IPS DF 6.9 (cell line): ENCODE measurements around the gene TNP2.

Source experiments
- DNase-seq: peaks from one replicate; pipeline ENCODE4 v3.0.0-alpha.2; 2013; ENCODE audit warnings: low read depth, low spot score
- H3K27ac ChIP-seq: one replicate; pipeline ENCODE4 v1.5.1; 2013; ENCODE audit warnings: low read length, control low read depth
- H3K27me3 ChIP-seq: 2 replicates; pipeline ENCODE4 v1.6.1; 2013; ENCODE audit warnings: mild to moderate bottlenecking, low read length; ENCODE audit not compliant: control insufficient read depth, insufficient read depth
- H3K36me3 ChIP-seq: 2 replicates; pipeline ENCODE4 v1.6.1; 2013; ENCODE audit warnings: low read length; ENCODE audit not compliant: control insufficient read depth, insufficient read depth
- H3K4me1 ChIP-seq: 2 replicates; pipeline ENCODE4 v1.6.1; 2013; ENCODE audit warnings: low read length; ENCODE audit not compliant: control insufficient read depth, insufficient read depth
- H3K4me3 ChIP-seq: 2 replicates; pipeline ENCODE4 v1.5.1; 2013; ENCODE audit warnings: mild to moderate bottlenecking, low read length
- H3K9me3 ChIP-seq: 2 replicates; pipeline ENCODE4 v1.6.1; 2013; ENCODE audit warnings: low read length, inconsistent platforms; ENCODE audit not compliant: control insufficient read depth, insufficient read depth
- WGBS: extraction: QIAGEN DNeasy Blood & Tissue Kit; methylation state at CpG from one replicate; pipeline ENCODE4 v1.1.7; 2013; ENCODE audit warnings: mixed read lengths, missing lambda C conversion rate; ENCODE audit not compliant: insufficient read length, insufficient coverage; 5-methylcytosine and 5-hydroxymethylcytosine counted together

TNP2 gene

GRCh38 chr16:11276143-11276895 is 7.2 kb upstream of the TNP2 start, which contains the start of gene PRM2:
PRM2 (minus strand) TSS chr16:11276480; CDS start chr16:11276370, 110 bp downstream.
- Histone ChIP-seq H3K27me3 (no peaks in the 10 kb centered on the region), H3K36me3 (no peaks in the 10 kb centered on the region), H3K9me3 (no peaks in the 10 kb centered on the region), H3K27ac (no peak within 1 kb of the TSS), H3K4me3 (no peak within 1 kb of the TSS), H3K4me1 (no peaks in the 10 kb centered on the region; the same call in none of the 2 replicates)
- no CpG with 5 or more reads among the region's 26 CpGs for WGBS
- no peak for DNase-seq

GRCh38 chr16:11274964-11275363 is 5.8 kb upstream of the TNP2 start:
- Histone ChIP-seq H3K4me3 (no peak overlapping the region), H3K36me3 (no peaks in the 10 kb centered on the region), H3K4me1 (no peaks in the 10 kb centered on the region; the same call in 1 of the 2 replicates), H3K9me3 (no peaks in the 10 kb centered on the region), H3K27me3 (no peaks in the 10 kb centered on the region), H3K27ac (no peak overlapping the region)
- DNase-seq: no peak
- no CpG with 5 or more reads among the region's 7 CpGs for WGBS

- Histone ChIP-seq H3K9me3 (no peaks in the 10 kb centered on the region), H3K36me3 (no peaks in the 10 kb centered on the region), H3K4me3 (no peak overlapping the region), H3K27me3 (no peaks in the 10 kb centered on the region), H3K27ac (no peak overlapping the region), H3K4me1 (no peaks in the 10 kb centered on the region; the same call in 1 of the 2 replicates)
- no CpG with 5 or more reads among the region's 3 CpGs for WGBS
- DNase-seq: no peak
These were observed 4.7 kb upstream of the TNP2 start for GRCh38 chr16:11273721-11274324.

GRCh38 chr16:11272921-11273720 is 4.0 kb upstream of the TNP2 start, which contains the start of gene PRM3:
PRM3 (minus strand) TSS chr16:11273629; CDS start chr16:11273595, 34 bp downstream.
- WGBS: no CpG with 5 or more reads among the region's 30 CpGs
- no peak for DNase-seq
- no peaks in the 10 kb centered on the region for H3K27me3 ChIP-seq

GRCh38 chr16:11272484-11272883 is 3.4 kb upstream of the TNP2 start:
- H3K9me3 ChIP-seq: no peaks in the 10 kb centered on the region
- WGBS: no CpG with 5 or more reads among the region's 6 CpGs
- H3K4me1 ChIP-seq: no peaks in the 10 kb centered on the region; the same call in 1 of the 2 replicates
- no peaks in the 10 kb centered on the region for H3K27me3 ChIP-seq
- DNase-seq: no peak
- H3K27ac ChIP-seq: no peak overlapping the region
- H3K4me3 ChIP-seq: no peak overlapping the region
- H3K36me3 ChIP-seq: no peaks in the 10 kb centered on the region

More at GRCh38 chr16:11272921-11273720, 4.0 kb upstream of the TNP2 start, which contains the start of gene PRM3:
- H3K36me3 ChIP-seq: no peaks in the 10 kb centered on the region
- H3K4me3 ChIP-seq: no peak within 1 kb of the TSS
- H3K4me1 ChIP-seq: no peaks in the 10 kb centered on the region; the same call in 1 of the 2 replicates
- H3K9me3 ChIP-seq: no peaks in the 10 kb centered on the region
- H3K27ac ChIP-seq: no peak within 1 kb of the TSS

- no peak for DNase-seq
These were observed 2.5 kb upstream of the TNP2 start for GRCh38 chr16:11271610-11272009.

GRCh38 chr16:11270602-11271162 is 1.6 kb upstream of the TNP2 start:
- no peaks in the 10 kb centered on the region for H3K9me3 ChIP-seq
- no peaks in the 10 kb centered on the region; the same call in 1 of the 2 replicates for H3K4me1 ChIP-seq
- no peaks in the 10 kb centered on the region for H3K36me3 ChIP-seq
- no peak for DNase-seq
- no peaks in the 10 kb centered on the region for H3K27me3 ChIP-seq
- no CpG with 5 or more reads among the region's 2 CpGs for WGBS
- no peak overlapping the region for H3K4me3 ChIP-seq
- H3K27ac ChIP-seq: no peak overlapping the region

More at GRCh38 chr16:11271610-11272009, 2.5 kb upstream of the TNP2 start:
- H3K4me3 ChIP-seq: no peak overlapping the region
- H3K36me3 ChIP-seq: no peaks in the 10 kb centered on the region
- no peak overlapping the region for H3K27ac ChIP-seq
- H3K4me1 ChIP-seq: no peaks in the 10 kb centered on the region; the same call in 1 of the 2 replicates
- no peaks in the 10 kb centered on the region for H3K9me3 ChIP-seq
- H3K27me3 ChIP-seq: no peaks in the 10 kb centered on the region
- WGBS: no CpG with 5 or more reads among the region's 10 CpGs

- Histone ChIP-seq H3K36me3 (no peaks in the 10 kb centered on the region), H3K9me3 (no peaks in the 10 kb centered on the region), H3K4me1 (no peaks in the 10 kb centered on the region), H3K4me3 (no peak overlapping the region), H3K27me3 (no peaks in the 10 kb centered on the region), H3K27ac (no peak overlapping the region)
- no CpG with 5 or more reads among the region's 7 CpGs for WGBS
- no peak for DNase-seq
These were observed 4.0 kb downstream of the TNP2 start for GRCh38 chr16:11265124-11265523.

- DNase-seq: no peak
- no peaks in the 10 kb centered on the region for H3K36me3 ChIP-seq
- H3K4me3 ChIP-seq: no peak overlapping the region
- H3K4me1 ChIP-seq: no peaks in the 10 kb centered on the region
- no peak overlapping the region for H3K27ac ChIP-seq
- no CpG with 5 or more reads among the region's 9 CpGs for WGBS
- no peaks in the 10 kb centered on the region for H3K9me3 ChIP-seq
- no peaks in the 10 kb centered on the region for H3K27me3 ChIP-seq
These were observed 4.8 kb downstream of the TNP2 start for GRCh38 chr16:11264155-11264832.
